GM23248 (cell line): ENCODE results near the gene OTOA. TPM values are rescaled to one million over a fixed set of nuclear protein-coding genes. Genes with fewer than 3 reads are reported as not detected.

Experiments used
- DNase-seq: peaks from one replicate; pipeline ENCODE4 v3.0.0-alpha.2; 2015
- H2AFZ ChIP-seq: fragments of 200-600 bp; sonication (generic); 2 replicates; pipeline ENCODE4 v1.6.1; 2016; ENCODE audit warnings: antibody characterized with exemption
- H3F3A ChIP-seq: fragments of 200-600 bp; sonication (generic); 2 replicates; pipeline ENCODE4 v1.6.1; 2016; ENCODE audit warnings: mild to moderate bottlenecking, antibody characterized with exemption, mixed run types; ENCODE audit not compliant: insufficient read depth
- H3K27ac ChIP-seq: fragments of 200-600 bp; sonication (generic); 2 replicates; pipeline ENCODE4 v1.5.1; 2016; ENCODE audit warnings: mild to moderate bottlenecking
- H3K27me3 ChIP-seq: fragments of 200-600 bp; sonication (generic); replicated peaks from 2 replicates; pipeline ENCODE4 v1.6.1; 2016; ENCODE audit warnings: mild to moderate bottlenecking; ENCODE audit not compliant: insufficient read depth
- H3K36me3 ChIP-seq: fragments of 200-600 bp; sonication (generic); 2 replicates; pipeline ENCODE4 v1.6.1; 2016; ENCODE audit warnings: low read depth, mild to moderate bottlenecking
- H3K4me1 ChIP-seq: fragments of 200-600 bp; sonication (generic); 2 replicates; pipeline ENCODE4 v1.6.1; 2016; ENCODE audit warnings: mild to moderate bottlenecking; ENCODE audit not compliant: insufficient read depth
- H3K4me2 ChIP-seq: fragments of 200-600 bp; sonication (generic); one replicate; pipeline ENCODE4 v1.6.1; 2016; ENCODE audit warnings: mild to moderate bottlenecking; ENCODE audit not compliant: unreplicated experiment
- H3K4me3 ChIP-seq: fragments of 200-600 bp; sonication (generic); 2 replicates; pipeline ENCODE4 v1.5.1; 2016; ENCODE audit warnings: mild to moderate bottlenecking
- H3K79me2 ChIP-seq: fragments of 200-600 bp; sonication (generic); 2 replicates; pipeline ENCODE4 v1.6.1; 2016; ENCODE audit warnings: mild to moderate bottlenecking; ENCODE audit not compliant: insufficient read depth
- H3K9ac ChIP-seq: fragments of 200-600 bp; sonication (generic); 2 replicates; pipeline ENCODE4 v1.6.1; 2016; ENCODE audit warnings: mild to moderate bottlenecking
- H3K9me2 ChIP-seq: fragments of 200-600 bp; sonication (generic); 2 replicates; pipeline ENCODE4 v1.6.1; 2016; ENCODE audit warnings: mixed run types, mild to moderate bottlenecking, moderate library complexity; ENCODE audit not compliant: insufficient read depth
- H3K9me3 ChIP-seq: fragments of 200-600 bp; sonication (generic); one replicate; pipeline ENCODE4 v1.6.1; 2017; ENCODE audit warnings: low read depth
- H4K20me1 ChIP-seq: fragments of 200-600 bp; sonication (generic); 2 replicates; pipeline ENCODE4 v1.6.0; 2016; ENCODE audit not compliant: insufficient read depth
- EZH2 ChIP-seq: fragments of 200-600 bp; sonication (generic); IDR thresholded peaks from 2 replicates; pipeline ENCODE4 v1.6.1; 2018; ENCODE audit warnings: antibody characterized with exemption, mild to moderate bottlenecking; ENCODE audit not compliant: insufficient read depth, poor library complexity, severe bottlenecking
- EZH2phosphoT487 ChIP-seq: fragments of 200-600 bp; sonication (generic); IDR thresholded peaks from 2 replicates; pipeline ENCODE4 v1.6.1; 2018; ENCODE audit warnings: antibody characterized with exemption, moderate library complexity, mild to moderate bottlenecking, low read depth; ENCODE audit not compliant: insufficient read depth
- WGBS, 2 experiments: methylation state at CpG; one replicate each; pipeline ENCODE4 v1.1.6; 2015 to 2017; ENCODE audit warnings: low lambda C conversion rate in 2 of 2, low coverage in 1 of 2; ENCODE audit errors: missing lambda C conversion rate in 2 of 2; 5-methylcytosine and 5-hydroxymethylcytosine counted together
- in situ Hi-C: fragments of 300-500 bp; cut with MboI; formaldehyde crosslinking; loops from 2 replicates; pipeline ENCODE4 v1.15.0; 2020
- polyA plus RNA-seq: library from polyadenylated mRNA; unstranded; fragments of >200 nt; fragmentation: Nextera tagmentation; extraction: Ambion mirVana; gene quantifications from 2 replicates; pipeline ENCODE4 v1.2.1, GENCODE V29; 2016
- total RNA-seq: library from RNA; depleted of rRNA; stranded (reverse); fragments of >200 nt; shearing (Covaris generic); gene quantifications from 2 replicates; pipeline ENCODE4 v1.2.3, GENCODE V29; 2014

Gene OTOA
- total and polyA plus RNA-seq, 2 experiments from 2014 or later, result not detected

- WGBS, 2 experiments, result 11 to 13% methylated on average over 2 of the region's 2 CpGs
- no peak overlapping the region for H3K4me2 ChIP-seq
- no peak overlapping the region for H3K4me3 ChIP-seq
- H3K27me3 ChIP-seq, result no peaks in the 10 kb centered on the region
- DNase-seq, result no peak
- H3K4me1 ChIP-seq, result no peaks in the 10 kb centered on the region
- in situ Hi-C loops, result loop anchor here (5.0 kb wide), 1 partner anchor 46 kb away; no protein-coding TSS in a partner anchor
- no peak overlapping the region for H2AFZ ChIP-seq
- no peaks in the 10 kb centered on the region for H4K20me1 ChIP-seq
- H3K36me3 ChIP-seq, result no peaks in the 10 kb centered on the region
- H3K9me3 ChIP-seq, result no peaks in the 10 kb centered on the region
- H3F3A ChIP-seq, result no peaks in the 10 kb centered on the region
- no peaks in the 10 kb centered on the region for H3K79me2 ChIP-seq
- no peaks in the 10 kb centered on the region for H3K9me2 ChIP-seq
- TF ChIP-seq EZH2phosphoT487, result no peak
- no peak for TF ChIP-seq EZH2
- H3K9ac ChIP-seq, result no peak overlapping the region
- no peak overlapping the region for H3K27ac ChIP-seq
Observed at GRCh38 chr16:21703156-21703555, 39.4 kb downstream of the OTOA start.

DNA sequence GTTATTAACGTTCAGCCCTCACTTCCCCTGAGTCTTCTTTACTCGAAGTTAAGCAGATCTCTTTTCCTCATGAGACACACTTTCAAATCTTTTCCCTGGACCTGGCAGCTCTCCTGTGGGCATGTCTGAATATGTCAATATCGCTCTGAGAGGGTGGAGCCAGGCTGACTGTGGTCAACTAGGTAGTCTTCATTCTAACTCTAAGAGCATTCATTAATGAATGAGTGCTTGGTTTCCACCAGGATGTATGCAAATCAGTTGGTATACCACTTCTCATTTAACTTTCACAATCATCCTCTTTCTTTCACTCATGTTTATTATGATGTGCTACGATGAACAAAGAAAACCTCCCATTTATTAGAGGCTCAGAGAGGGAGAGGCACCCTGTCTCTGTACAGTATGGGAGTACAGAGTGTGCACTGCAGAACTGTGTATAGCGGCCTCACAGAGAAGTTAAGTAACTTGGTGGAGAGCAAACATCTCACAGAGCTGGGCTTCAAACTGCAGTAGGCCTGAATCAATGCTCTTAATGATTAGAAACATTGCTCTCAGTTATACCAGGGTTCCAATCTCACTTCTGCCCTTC, 39.9 kb downstream of the OTOA start:
- no peaks in the 10 kb centered on the region for H4K20me1 ChIP-seq
- no peaks in the 10 kb centered on the region for H3K4me1 ChIP-seq
- no peaks in the 10 kb centered on the region for H3F3A ChIP-seq
- H3K79me2 ChIP-seq, result no peaks in the 10 kb centered on the region
- H3K27me3 ChIP-seq, result no peaks in the 10 kb centered on the region
- H3K9me3 ChIP-seq, result no peaks in the 10 kb centered on the region
- 69 to 81% methylated on average over 5 of the region's 5 CpGs for WGBS, 2 experiments
- no peak overlapping the region for H2AFZ ChIP-seq
- DNase-seq, result no peak
- no peak overlapping the region for H3K4me3 ChIP-seq
- H3K9ac ChIP-seq, result no peak overlapping the region
- in situ Hi-C loops, result loop anchor here (5.0 kb wide), 1 partner anchor 46 kb away; no protein-coding TSS in a partner anchor
- no peak overlapping the region for H3K4me2 ChIP-seq
- H3K36me3 ChIP-seq, result no peaks in the 10 kb centered on the region
- no peak overlapping the region for H3K27ac ChIP-seq
- TF ChIP-seq EZH2phosphoT487 (no peak), EZH2 (no peak)
- H3K9me2 ChIP-seq, result no peaks in the 10 kb centered on the region

DNA sequence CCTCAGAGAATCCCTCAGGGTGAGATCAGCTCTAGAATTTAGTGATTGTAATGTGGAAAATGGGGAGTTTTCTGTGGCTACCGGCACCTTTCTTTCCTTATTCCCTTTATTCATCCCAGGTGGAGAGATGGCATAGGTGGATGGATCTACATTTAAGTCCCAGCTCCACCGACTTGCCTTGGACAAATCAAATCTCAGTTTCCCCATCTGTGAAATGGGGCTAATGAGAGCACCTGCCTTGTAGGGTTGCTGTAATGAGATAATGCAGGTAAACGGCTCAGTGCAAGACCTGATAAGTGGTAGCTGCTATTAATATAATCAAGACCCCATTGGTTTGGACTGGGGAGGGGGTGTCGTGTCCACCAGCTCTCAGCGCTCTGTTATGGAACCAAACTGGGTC, 40.5 kb downstream of the OTOA start:
- Histone ChIP-seq H4K20me1 (no peaks in the 10 kb centered on the region), H3F3A (no peaks in the 10 kb centered on the region), H3K79me2 (no peaks in the 10 kb centered on the region), H2AFZ (no peak overlapping the region), H3K9ac (no peak overlapping the region), H3K9me2 (no peaks in the 10 kb centered on the region), H3K9me3 (no peaks in the 10 kb centered on the region), H3K4me1 (no peaks in the 10 kb centered on the region), H3K27me3 (no peaks in the 10 kb centered on the region), H3K27ac (no peak overlapping the region), H3K4me3 (no peak overlapping the region), H3K4me2 (no peak overlapping the region), H3K36me3 (no peaks in the 10 kb centered on the region)
- WGBS, 2 experiments, result 73 to 85% methylated on average over 5 of the region's 5 CpGs
- no peak for DNase-seq
- TF ChIP-seq EZH2 (no peak), EZH2phosphoT487 (no peak)
- in situ Hi-C loops, result loop anchor here (5.0 kb wide), 1 partner anchor 47 kb away; no protein-coding TSS in a partner anchor

DNA sequence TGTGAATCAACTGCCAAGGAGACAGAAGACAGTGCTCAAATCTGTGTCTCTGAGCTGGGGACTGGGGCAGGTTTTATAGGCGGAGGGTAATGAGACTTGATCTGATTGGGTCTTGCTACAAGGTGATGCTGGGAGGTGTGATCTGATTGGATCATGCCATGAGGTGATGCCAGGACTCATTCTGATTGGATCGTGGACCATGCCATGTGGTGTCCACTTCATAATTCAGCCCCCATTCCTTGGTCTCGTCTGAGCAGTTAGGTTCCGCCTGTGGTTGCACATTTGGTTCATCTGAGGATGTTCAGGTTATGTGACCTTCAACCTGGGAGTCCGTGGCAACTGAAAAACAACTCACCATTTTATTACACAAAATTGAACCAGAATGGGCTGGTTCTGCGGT, 41.0 kb downstream of the OTOA start:
- H3K4me1 ChIP-seq, result no peaks in the 10 kb centered on the region
- 76 to 81% methylated on average over 6 of the region's 6 CpGs for WGBS, 2 experiments
- no peaks in the 10 kb centered on the region for H3K9me3 ChIP-seq
- no peak overlapping the region for H3K4me2 ChIP-seq
- H2AFZ ChIP-seq, result no peak overlapping the region
- TF ChIP-seq EZH2 (no peak), EZH2phosphoT487 (no peak)
- H3K27ac ChIP-seq, result no peak overlapping the region
- no peak overlapping the region for H3K4me3 ChIP-seq
- H3K27me3 ChIP-seq, result no peaks in the 10 kb centered on the region
- H3K9me2 ChIP-seq, result no peaks in the 10 kb centered on the region
- H3K79me2 ChIP-seq, result no peaks in the 10 kb centered on the region
- H4K20me1 ChIP-seq, result no peaks in the 10 kb centered on the region
- in situ Hi-C loops, result loop anchor here (5.0 kb wide), 1 partner anchor 47 kb away; no protein-coding TSS in a partner anchor
- no peaks in the 10 kb centered on the region for H3F3A ChIP-seq
- H3K36me3 ChIP-seq, result no peaks in the 10 kb centered on the region
- H3K9ac ChIP-seq, result no peak overlapping the region
- DNase-seq, result no peak
